ENCODE data around the gene CCDC69.
"Not testable (repeated sequence)": the region's sequence is repeated elsewhere in the genome, so short reads cannot be mapped to it uniquely, and the experiment has no call there.

CCDC69 gene

GRCh38 chr5:151192626-151193025 is 31.3 kb downstream of the CCDC69 start:
- DNase-seq (ENCODE audit: low read depth, low spot score) = no peak

- DNase-seq (ENCODE audit: low read depth, low spot score) = no peak
Measured at GRCh38 chr5:151191661-151192060, 32.2 kb downstream of the CCDC69 start.

GRCh38 chr5:151189151-151189550 is 34.7 kb downstream of the CCDC69 start:
- no peak for DNase-seq (ENCODE audit: low read depth, low spot score)

- DNase-seq (ENCODE audit: low read depth, low spot score) = no peak
Measured at GRCh38 chr5:151186538-151186937, 37.4 kb downstream of the CCDC69 start.

- DNase-seq (ENCODE audit: low read depth, low spot score) = no peak
Measured at GRCh38 chr5:151186052-151186451, 37.8 kb downstream of the CCDC69 start.

GRCh38 chr5:151184316-151185042 is 39.4 kb downstream of the CCDC69 start:
- no peak for DNase-seq (ENCODE audit: low read depth, low spot score)

GRCh38 chr5:151183456-151184245 is 40.2 kb downstream of the CCDC69 start:
- no peak for DNase-seq (ENCODE audit: low read depth, low spot score)

- DNase-seq (ENCODE audit: low read depth, low spot score) = no peak
Measured at GRCh38 chr5:151182976-151183375, 40.9 kb downstream of the CCDC69 start.

- no peak for DNase-seq (ENCODE audit: low read depth, low spot score)
Measured at GRCh38 chr5:151182524-151182900, 41.4 kb downstream of the CCDC69 start.

GRCh38 chr5:151181818-151182523 is 41.9 kb downstream of the CCDC69 start:
- DNase-seq (ENCODE audit: low read depth, low spot score) = no peak

- DNase-seq (ENCODE audit: low read depth, low spot score) = no peak
Measured at GRCh38 chr5:151180291-151180690, 43.6 kb downstream of the CCDC69 start.

GRCh38 chr5:151179489-151179840 is 44.4 kb downstream of the CCDC69 start:
- DNase-seq (ENCODE audit: low read depth, low spot score) = no peak

- DNase-seq (ENCODE audit: low read depth, low spot score) = no peak
Measured at GRCh38 chr5:151178777-151179488, 45.0 kb downstream of the CCDC69 start.

GRCh38 chr5:151178372-151178771 is 45.5 kb downstream of the CCDC69 start:
- DNase-seq (ENCODE audit: low read depth, low spot score) = no peak

- not testable (repeated sequence) for DNase-seq (ENCODE audit: low read depth, low spot score)
Measured at GRCh38 chr5:151176268-151176667, 47.6 kb downstream of the CCDC69 start.

GRCh38 chr5:151174612-151175101 is 49.2 kb downstream of the CCDC69 start:
- no peak for DNase-seq (ENCODE audit: low read depth, low spot score)

GRCh38 chr5:151173711-151174611 is 49.9 kb downstream of the CCDC69 start:
- no peak for DNase-seq (ENCODE audit: low read depth, low spot score)

GRCh38 chr5:151171529-151171928 is 52.4 kb downstream of the CCDC69 start:
- DNase-seq (ENCODE audit: low read depth, low spot score) = no peak

- DNase-seq (ENCODE audit: low read depth, low spot score) = no peak
Measured at GRCh38 chr5:151168602-151169344, 55.1 kb downstream of the CCDC69 start.

GRCh38 chr5:151167022-151167421 is 56.9 kb downstream of the CCDC69 start:
- DNase-seq (ENCODE audit: low read depth, low spot score) = no peak
